HEK293 (cell line): ENCODE results near the gene TMEM181.

Experiments used
- ZBTB1 ChIP-seq: fragments of 450-650 bp; formaldehyde crosslinking; IDR thresholded peaks from 2 replicates; pipeline ENCODE4 v1.5.1; 2016; ENCODE audit warnings: missing biosample characterization, missing genetic modification characterization
- ZNF544 ChIP-seq: fragments of 450-650 bp; formaldehyde crosslinking; IDR thresholded peaks from 2 replicates; pipeline ENCODE4 v1.5.0; 2017; ENCODE audit warnings: missing biosample characterization, missing genetic modification characterization
- TF ChIP-seq, protein P1 (sequence below): fragments of 450-650 bp; formaldehyde crosslinking; IDR thresholded peaks from 2 replicates; pipeline ENCODE4 v1.5.1; 2016; ENCODE audit warnings: missing biosample characterization, missing genetic modification characterization

DNA sequence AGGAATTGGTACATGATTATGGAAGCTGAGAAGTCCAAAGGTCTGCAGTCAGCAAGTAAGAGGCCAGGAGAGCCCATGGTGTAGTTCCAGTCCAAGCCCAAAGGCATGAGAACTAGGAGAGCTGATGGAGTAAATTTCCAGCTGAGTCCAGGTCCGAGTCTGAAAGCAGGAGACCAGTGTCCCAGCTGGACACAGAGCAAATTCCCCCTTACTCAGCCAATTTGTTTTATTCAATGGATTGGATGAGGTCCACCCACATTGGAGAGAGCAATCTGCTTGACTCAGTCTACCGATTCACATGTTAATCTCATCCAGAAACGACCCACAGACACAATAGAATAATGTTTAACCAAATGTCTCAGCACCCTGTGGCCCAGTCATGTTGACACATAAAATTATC is 14.9 kb downstream of the TMEM181 start:
- TF ChIP-seq ZNF544 (tag by site-specific recombination), result no peak
- TF ChIP-seq, protein P1, sequence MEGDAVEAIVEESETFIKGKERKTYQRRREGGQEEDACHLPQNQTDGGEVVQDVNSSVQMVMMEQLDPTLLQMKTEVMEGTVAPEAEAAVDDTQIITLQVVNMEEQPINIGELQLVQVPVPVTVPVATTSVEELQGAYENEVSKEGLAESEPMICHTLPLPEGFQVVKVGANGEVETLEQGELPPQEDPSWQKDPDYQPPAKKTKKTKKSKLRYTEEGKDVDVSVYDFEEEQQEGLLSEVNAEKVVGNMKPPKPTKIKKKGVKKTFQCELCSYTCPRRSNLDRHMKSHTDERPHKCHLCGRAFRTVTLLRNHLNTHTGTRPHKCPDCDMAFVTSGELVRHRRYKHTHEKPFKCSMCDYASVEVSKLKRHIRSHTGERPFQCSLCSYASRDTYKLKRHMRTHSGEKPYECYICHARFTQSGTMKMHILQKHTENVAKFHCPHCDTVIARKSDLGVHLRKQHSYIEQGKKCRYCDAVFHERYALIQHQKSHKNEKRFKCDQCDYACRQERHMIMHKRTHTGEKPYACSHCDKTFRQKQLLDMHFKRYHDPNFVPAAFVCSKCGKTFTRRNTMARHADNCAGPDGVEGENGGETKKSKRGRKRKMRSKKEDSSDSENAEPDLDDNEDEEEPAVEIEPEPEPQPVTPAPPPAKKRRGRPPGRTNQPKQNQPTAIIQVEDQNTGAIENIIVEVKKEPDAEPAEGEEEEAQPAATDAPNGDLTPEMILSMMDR (tag by site-specific recombination), result no peak
- no peak for TF ChIP-seq ZBTB1
